Adrenal gland (tissue), 12 donors: ENCODE results near the gene GRM5. TPM values are rescaled to one million over a fixed set of nuclear protein-coding genes. Genes with fewer than 3 reads are reported as not detected.

Experiments used
- DNase-seq, 7 donors: peaks; one replicate each; pipeline ENCODE4 v3.0.0-alpha.2; 2019 to 2020
- H3K27ac ChIP-seq, 5 donors: fragments of 200-600 bp; sonication (generic) in 4 of 5; 1 replicate in 3 of 5; 2 replicates in 2 of 5; pipeline versions ENCODE4 v1.5.1 to v1.8.0; 2016 to 2020; ENCODE audit warnings: mild to moderate bottlenecking in 1 of 5
- H3K27me3 ChIP-seq: fragments of 200-600 bp; 2 replicates; pipeline ENCODE4 v1.8.0; 2021
- H3K36me3 ChIP-seq, 2 donors: fragments of 200-600 bp; replicated peaks in 1 of 2; 1 replicate in 1 of 2; 2 replicates in 1 of 2; pipeline versions ENCODE4 v1.5.1 to v1.8.0; 2018 to 2022
- H3K4me1 ChIP-seq, 2 donors: fragments of 200-600 bp; replicated peaks in 1 of 2; 1 replicate in 1 of 2; 2 replicates in 1 of 2; pipeline versions ENCODE4 v1.5.1 to v1.8.0; 2018 to 2021
- H3K4me3 ChIP-seq, 4 donors: fragments of 200-600 bp; sonication (generic) in 3 of 4; one replicate each; pipeline ENCODE4 v1.5.1; 2016 to 2018
- H3K9me3 ChIP-seq, 3 donors: fragments of 200-600 bp; sonication (generic) in 1 of 3; replicated peaks in 1 of 3; 1 replicate in 2 of 3; 2 replicates in 1 of 3; pipeline versions ENCODE4 v1.5.1 to v1.8.0; 2016 to 2021
- CTCF ChIP-seq, 6 experiments: fragments of 450-650 bp in 4 of 6; fragments of 200-600 bp in 2 of 6; sonication (generic) in 1 of 6; IDR thresholded peaks; 1 replicate in 5 of 6; 2 replicates in 1 of 6; pipeline versions ENCODE4 v1.5.1 to v1.8.0; 2016 to 2021; ENCODE audit warnings: antibody characterized with exemption in 6 of 6, mild to moderate bottlenecking in 2 of 6, moderate library complexity in 1 of 6
- POLR2A ChIP-seq, 2 donors: fragments of 450-650 bp; IDR thresholded peaks; one replicate each; pipeline ENCODE4 v1.6.1; 2017; ENCODE audit warnings: antibody characterized with exemption in 2 of 2, mild to moderate bottlenecking in 2 of 2, moderate library complexity in 1 of 2
- WGBS, 4 donors: extraction: QIAGEN DNeasy Blood & Tissue Kit in 2 of 4; methylation state at CpG; one replicate each; pipeline versions ENCODE4 v1.1.5 to v1.1.7; 2013 to 2017; 5-methylcytosine and 5-hydroxymethylcytosine counted together
- intact Hi-C, 2 donors: fragments of 100-400 bp; cut with DNase I; formaldehyde crosslinking; loops; one replicate each; pipeline versions ENCODE4 v1.14.1 to v1.15.0; 2022 to 2023
- polyA plus RNA-seq, 3 donors: library from polyadenylated mRNA; stranded (reverse); fragments of 200-250 nt in 2 of 3; fragments of 350-450 nt in 1 of 3; fragmentation: Illumina TruSeq in 1 of 3; extraction: RNeasy Lipid Tissue Mini Kit (QIAGEN cat#74804) in 1 of 3; gene quantifications; one replicate each; pipeline ENCODE4 v1.2.3, GENCODE V29; 2013 to 2014
- total RNA-seq, 9 donors: library from RNA; depleted of rRNA in 4 of 9; stranded (reverse); fragments of >200 nt in 4 of 9; fragments of 120-200 nt in 1 of 9; fragmentation: NEBNext Ultra II Directional in 1 of 9; extraction: Animal tissue kit (Norgen Biotek cat#: 25700) in 1 of 9; gene quantifications; one replicate each; pipeline versions ENCODE4 v1.1.0 to v1.2.4, GENCODE V29; 2013 to 2023
- donor health status: healthy with polysubstance abuse.
- donor health status: Bipolar disorder and iron deficiency.
- donor health status: DM: yes; HTN: yes; CAD: no.
- donor health status: DM: no; HTN: no; CAD: no.
- donor health status: DM: no; HTN: no; CAD: no.
- donor health status: DM: yes; HTN: yes; CAD: no.

The GRM5 gene
- total and polyA plus RNA-seq, 12 donors, result under 0.01 to 0.33 (median 0.17) TPM; not detected in 8

GRCh38 chr11:88618327-88619070 is 447.3 kb downstream of the GRM5 start:
- DNase-seq, result no peak
- WGBS, 4 donors, result 46 to 52% (median 48%) methylated on average over 5 of the region's 5 CpGs
- Histone ChIP-seq H3K27me3 (no peaks in the 10 kb centered on the region), H3K36me3 (no peaks in the 10 kb centered on the region), H3K4me3 (no peak overlapping the region), H3K9me3 (no peaks in the 10 kb centered on the region), H3K4me1 (no peaks in the 10 kb centered on the region), H3K27ac (no peak overlapping the region)
- TF ChIP-seq POLR2A (IDR thresholded peaks at IDR 0.05) (no peak), CTCF (IDR thresholded peaks at IDR 0.05) (no peak)
- intact Hi-C loops, result no loop called here

- Histone ChIP-seq H3K27ac (no peak overlapping the region), H3K4me1 (no peaks in the 10 kb centered on the region), H3K9me3 (no peaks in the 10 kb centered on the region), H3K27me3 (no peaks in the 10 kb centered on the region), H3K4me3 (no peak overlapping the region), H3K36me3 (no peaks in the 10 kb centered on the region)
- whole genome bisulfite sequencing, 4 donors, result 55 to 90% (median 63%) methylated on average over 1 of the region's 1 CpG
- intact Hi-C loops, result no loop called here
- TF ChIP-seq CTCF (IDR thresholded peaks at IDR 0.05), result no peak
- no peak for TF ChIP-seq POLR2A (IDR thresholded peaks at IDR 0.05)
- DNase-seq, result no peak
These were observed 448.6 kb downstream of the GRM5 start for GRCh38 chr11:88617226-88617625.

GRCh38 chr11:88604260-88604659 is 461.5 kb downstream of the GRM5 start:
- no peaks in the 10 kb centered on the region for H3K27me3 ChIP-seq
- WGBS, 4 donors, result 64 to 68% (median 67%) methylated on average over 2 of the region's 2 CpGs
- TF ChIP-seq POLR2A (IDR thresholded peaks at IDR 0.05) (no peak), CTCF (IDR thresholded peaks at IDR 0.05) (no peak)
- no peaks in the 10 kb centered on the region for H3K4me1 ChIP-seq
- intact Hi-C loops, result no loop called here
- no peak overlapping the region for H3K4me3 ChIP-seq
- no peaks in the 10 kb centered on the region for H3K9me3 ChIP-seq
- H3K36me3 ChIP-seq, result no peaks in the 10 kb centered on the region
- no peak overlapping the region for H3K27ac ChIP-seq
- no peak for DNase-seq

- no peak overlapping the region for H3K4me3 ChIP-seq
- H3K27ac ChIP-seq, result no peak overlapping the region
- no peaks in the 10 kb centered on the region for H3K9me3 ChIP-seq
- TF ChIP-seq CTCF (IDR thresholded peaks at IDR 0.05), result no peak
- no peak for TF ChIP-seq POLR2A (IDR thresholded peaks at IDR 0.05)
- WGBS, 4 donors, result 66 to 80% (median 70%) methylated on average over 3 of the region's 3 CpGs
- H3K4me1 ChIP-seq, result no peaks in the 10 kb centered on the region
- no peaks in the 10 kb centered on the region for H3K36me3 ChIP-seq
- no peaks in the 10 kb centered on the region for H3K27me3 ChIP-seq
- intact Hi-C loops, result no loop called here
- DNase-seq, result no peak
These were observed 462.5 kb downstream of the GRM5 start for GRCh38 chr11:88603091-88603867.
